Osteoblast (primary cell): ENCODE results near the gene ASRGL1. TPM values are rescaled to one million over a fixed set of nuclear protein-coding genes. Genes with fewer than 3 reads are reported as not detected.

ENCODE experiments used
- DNase-seq: peaks from one replicate; pipeline ENCODE4 v3.0.0; 2011; ENCODE audit warnings: low spot score, mixed read lengths; ENCODE audit not compliant: insufficient read length; ENCODE audit errors: missing footprints
- H2AFZ ChIP-seq: 2 replicates; pipeline ENCODE4 v1.6.0; 2011; ENCODE audit warnings: mild to moderate bottlenecking, low read length
- H3K27ac ChIP-seq: 2 replicates; pipeline ENCODE4 v1.5.1; 2011; ENCODE audit warnings: mild to moderate bottlenecking, low read depth, low read length, moderate library complexity
- H3K27me3 ChIP-seq: 2 replicates; pipeline ENCODE4 v1.6.0; 2012; ENCODE audit warnings: mild to moderate bottlenecking, control low read depth, inconsistent platforms, low read length, moderate library complexity; ENCODE audit not compliant: insufficient read depth
- H3K36me3 ChIP-seq: 2 replicates; pipeline ENCODE4 v1.5.1; 2011; ENCODE audit warnings: mild to moderate bottlenecking, low read length, control low read depth, moderate library complexity; ENCODE audit not compliant: insufficient read depth
- H3K4me1 ChIP-seq: 2 replicates; pipeline ENCODE4 v1.5.1; 2011; ENCODE audit warnings: mild to moderate bottlenecking, low read length, control low read depth, moderate library complexity; ENCODE audit not compliant: insufficient read depth
- H3K4me2 ChIP-seq: 2 replicates; pipeline ENCODE4 v1.6.0; 2011; ENCODE audit warnings: mild to moderate bottlenecking, low read length; ENCODE audit not compliant: insufficient read depth
- H3K4me3 ChIP-seq: fragments of 200-600 bp; sonication (generic); 3 replicates; pipeline ENCODE4 v1.5.1; 2012; ENCODE audit warnings: mild to moderate bottlenecking, low read length, inconsistent platforms; ENCODE audit not compliant: insufficient read depth
- H3K79me2 ChIP-seq: 2 replicates; pipeline ENCODE4 v1.6.0; 2012; ENCODE audit warnings: mild to moderate bottlenecking, low read length, control low read depth, inconsistent platforms; ENCODE audit not compliant: insufficient read depth
- H3K9me3 ChIP-seq: 2 replicates; pipeline ENCODE4 v1.5.1; 2011; ENCODE audit warnings: low read depth, low read length, control low read depth
- H4K20me1 ChIP-seq: 2 replicates; pipeline ENCODE4 v1.6.0; 2012; ENCODE audit warnings: mild to moderate bottlenecking, low read length, control low read depth; ENCODE audit not compliant: insufficient read depth
- CTCF ChIP-seq: IDR thresholded peaks from 2 replicates; pipeline ENCODE4 v1.5.1; 2011; ENCODE audit warnings: mild to moderate bottlenecking, low read depth, low read length, moderate library complexity; ENCODE audit errors: extremely low read depth
- total RNA-seq: library from RNA; depleted of rRNA; stranded (reverse); fragments of >200 nt; gene quantifications from 2 replicates; pipeline ENCODE4 v1.2.3, GENCODE V29; 2012

The ASRGL1 gene
- total RNA-seq, 1 donor, result 0.36 TPM

GRCh38 chr11:62432695-62433094, 95.4 kb downstream of the ASRGL1 start:
- DNase-seq, result no peak
- no peaks in the 10 kb centered on the region for H3K79me2 ChIP-seq
- no peak overlapping the region for H3K4me2 ChIP-seq
- peaks cover 39% of the 10 kb centered on the region for H3K4me1 ChIP-seq
- no peaks in the 10 kb centered on the region for H3K36me3 ChIP-seq
- TF ChIP-seq CTCF, result no peak
- H3K4me3 ChIP-seq, result no peak overlapping the region
- no peak overlapping the region for H2AFZ ChIP-seq
- H3K9me3 ChIP-seq, result no peaks in the 10 kb centered on the region
- H4K20me1 ChIP-seq, result no peaks in the 10 kb centered on the region
- no peak overlapping the region for H3K27ac ChIP-seq
- H3K27me3 ChIP-seq, result no peaks in the 10 kb centered on the region

- Histone ChIP-seq H3K4me1 (peaks cover 33% of the 10 kb centered on the region), H3K9me3 (no peaks in the 10 kb centered on the region), H4K20me1 (no peaks in the 10 kb centered on the region), H3K27me3 (no peaks in the 10 kb centered on the region), H3K79me2 (no peaks in the 10 kb centered on the region), H3K4me3 (no peak overlapping the region), H3K36me3 (no peaks in the 10 kb centered on the region), H3K27ac (no peak overlapping the region), H2AFZ (peak overlapping the region; percentile 76), H3K4me2 (no peak overlapping the region)
- no peak for DNase-seq
- TF ChIP-seq CTCF, result no peak
These were observed 96.1 kb downstream of the ASRGL1 start for GRCh38 chr11:62433141-62433903.

GRCh38 chr11:62433904-62434276, 96.6 kb downstream of the ASRGL1 start:
- H3K4me3 ChIP-seq, result no peak overlapping the region
- H3K36me3 ChIP-seq, result no peaks in the 10 kb centered on the region
- peaks cover 28% of the 10 kb centered on the region for H3K4me1 ChIP-seq
- no peaks in the 10 kb centered on the region for H3K27me3 ChIP-seq
- no peak overlapping the region for H3K27ac ChIP-seq
- no peaks in the 10 kb centered on the region for H3K9me3 ChIP-seq
- H3K79me2 ChIP-seq, result no peaks in the 10 kb centered on the region
- TF ChIP-seq CTCF, result no peak
- DNase-seq, result no peak
- H3K4me2 ChIP-seq, result peak overlapping the region; percentile 36
- peak overlapping the region; percentile 76 for H2AFZ ChIP-seq
- no peaks in the 10 kb centered on the region for H4K20me1 ChIP-seq

- no peak for TF ChIP-seq CTCF
- no peaks in the 10 kb centered on the region for H4K20me1 ChIP-seq
- no peak overlapping the region for H3K4me3 ChIP-seq
- H3K27me3 ChIP-seq, result no peaks in the 10 kb centered on the region
- DNase-seq, result no peak
- H3K4me1 ChIP-seq, result peaks cover 36% of the 10 kb centered on the region
- no peaks in the 10 kb centered on the region for H3K9me3 ChIP-seq
- H3K27ac ChIP-seq, result no peak overlapping the region
- H2AFZ ChIP-seq, result peak overlapping the region; percentile 20
- no peaks in the 10 kb centered on the region for H3K36me3 ChIP-seq
- no peak overlapping the region for H3K4me2 ChIP-seq
- no peaks in the 10 kb centered on the region for H3K79me2 ChIP-seq
These were observed 98.8 kb downstream of the ASRGL1 start for GRCh38 chr11:62435846-62436660.
